Measurements from ENCODE around the gene CDKAL1. TPM values are rescaled to one million over a fixed set of nuclear protein-coding genes. Genes with fewer than 3 reads are reported as not detected.

CDKAL1 gene
- total and polyA plus RNA-seq, 10 donors: 4.8 to 26.9 (median 20.1) TPM

DNA sequence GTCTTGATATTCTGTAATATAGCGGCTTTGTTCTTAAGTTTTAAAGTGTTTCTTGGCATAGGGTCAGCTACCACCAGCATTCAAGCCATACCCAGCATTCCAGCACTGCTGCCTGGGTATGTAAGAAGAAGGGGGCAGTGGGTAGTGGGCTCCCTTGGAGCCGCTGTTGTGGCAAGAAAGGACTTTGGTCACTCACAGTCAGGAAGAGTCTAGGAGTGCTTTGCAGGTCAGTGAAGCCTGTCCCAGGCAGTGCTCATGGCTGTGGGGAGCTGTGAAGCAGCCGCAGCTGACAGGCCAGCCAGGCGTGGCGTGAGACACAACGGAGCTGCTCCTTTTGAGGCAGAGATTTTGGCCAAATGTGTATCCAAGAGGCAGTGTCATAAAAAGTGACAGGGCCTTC lies 512.0 kb downstream of the CDKAL1 start:
- TF ChIP-seq, protein P1, sequence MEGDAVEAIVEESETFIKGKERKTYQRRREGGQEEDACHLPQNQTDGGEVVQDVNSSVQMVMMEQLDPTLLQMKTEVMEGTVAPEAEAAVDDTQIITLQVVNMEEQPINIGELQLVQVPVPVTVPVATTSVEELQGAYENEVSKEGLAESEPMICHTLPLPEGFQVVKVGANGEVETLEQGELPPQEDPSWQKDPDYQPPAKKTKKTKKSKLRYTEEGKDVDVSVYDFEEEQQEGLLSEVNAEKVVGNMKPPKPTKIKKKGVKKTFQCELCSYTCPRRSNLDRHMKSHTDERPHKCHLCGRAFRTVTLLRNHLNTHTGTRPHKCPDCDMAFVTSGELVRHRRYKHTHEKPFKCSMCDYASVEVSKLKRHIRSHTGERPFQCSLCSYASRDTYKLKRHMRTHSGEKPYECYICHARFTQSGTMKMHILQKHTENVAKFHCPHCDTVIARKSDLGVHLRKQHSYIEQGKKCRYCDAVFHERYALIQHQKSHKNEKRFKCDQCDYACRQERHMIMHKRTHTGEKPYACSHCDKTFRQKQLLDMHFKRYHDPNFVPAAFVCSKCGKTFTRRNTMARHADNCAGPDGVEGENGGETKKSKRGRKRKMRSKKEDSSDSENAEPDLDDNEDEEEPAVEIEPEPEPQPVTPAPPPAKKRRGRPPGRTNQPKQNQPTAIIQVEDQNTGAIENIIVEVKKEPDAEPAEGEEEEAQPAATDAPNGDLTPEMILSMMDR (IDR thresholded peaks at IDR 0.05 in 8 of 11, conservative IDR thresholded peaks at IDR 0.05 in 3 of 11): no peak
- no peak for TF ChIP-seq POLR2AphosphoS5 (IDR thresholded peaks at IDR 0.05)
- TF ChIP-seq POLR2A (IDR thresholded peaks at IDR 0.05): no peak
- DNase-seq: no peak
- Histone ChIP-seq H3K27ac (no peak overlapping the region), H3K4me3 (no peak overlapping the region), H3K4me1 (no peaks in the 10 kb centered on the region), H3K36me3 (no peaks in the 10 kb centered on the region), H3K27me3 (replicated peaks in 1 of 7) (no peaks in the 10 kb centered on the region), H3K9me3 (no peaks in the 10 kb centered on the region)
- WGBS, 5 donors: 80 to 92% (median 88%) methylated on average over 6 of the region's 6 CpGs
- intact Hi-C loops (cut with DNase I; ENCODE audit: low total_unique reads): no loop called here

DNA sequence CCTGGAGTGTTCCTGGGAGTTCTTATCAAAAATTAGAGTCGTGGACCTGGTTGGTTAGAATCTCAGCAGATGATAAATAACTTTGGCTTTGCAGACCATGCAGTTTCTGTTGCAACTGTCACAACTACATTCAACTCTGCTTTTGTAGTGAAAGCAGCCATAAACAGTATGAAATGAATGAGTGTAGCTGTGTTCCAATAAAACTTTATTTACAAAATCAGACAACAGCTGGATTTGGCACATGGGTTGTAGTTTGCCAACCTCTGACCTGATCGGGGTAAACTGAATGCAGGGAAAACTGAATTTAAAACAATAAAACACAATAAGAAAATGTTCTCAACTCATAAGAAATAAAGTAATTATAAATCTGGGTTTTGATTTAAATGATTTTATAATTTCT lies 513.8 kb downstream of the CDKAL1 start:
- TF ChIP-seq, protein P1 (IDR thresholded peaks at IDR 0.05 in 8 of 11, conservative IDR thresholded peaks at IDR 0.05 in 3 of 11): no peak
- TF ChIP-seq POLR2A (IDR thresholded peaks at IDR 0.05): no peak
- no peak for TF ChIP-seq POLR2AphosphoS5 (IDR thresholded peaks at IDR 0.05)
- intact Hi-C loops (cut with DNase I; ENCODE audit: low total_unique reads): no loop called here
- H3K36me3 ChIP-seq: no peaks in the 10 kb centered on the region
- no peak for DNase-seq
- H3K9me3 ChIP-seq: no peaks in the 10 kb centered on the region
- H3K4me3 ChIP-seq: no peak overlapping the region
- no peaks in the 10 kb centered on the region for H3K4me1 ChIP-seq
- no peaks in the 10 kb centered on the region for H3K27me3 ChIP-seq (replicated peaks in 1 of 7)
- 81 to 99% (median 95%) methylated on average over 2 of the region's 2 CpGs for WGBS, 5 donors
- H3K27ac ChIP-seq: no peak overlapping the region

DNA sequence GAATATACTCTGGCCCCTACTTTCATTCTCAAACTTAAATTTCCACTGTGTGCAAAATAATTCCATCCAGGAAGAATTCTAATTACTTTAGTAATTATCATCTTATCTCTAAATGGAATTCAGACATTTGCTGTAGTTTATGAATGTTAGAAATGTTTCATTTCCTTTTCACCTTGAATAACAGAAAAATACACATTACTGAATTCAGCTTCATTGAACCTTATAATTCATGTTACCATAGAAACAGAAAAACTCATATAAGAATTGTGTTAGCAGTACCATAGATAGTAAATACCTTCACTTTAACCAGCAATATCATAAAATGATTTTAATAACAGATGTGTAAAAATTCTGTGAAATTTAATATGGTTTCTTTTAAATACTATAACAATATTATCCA lies 514.9 kb downstream of the CDKAL1 start:
- Histone ChIP-seq H3K4me3 (no peak overlapping the region), H3K9me3 (no peaks in the 10 kb centered on the region), H3K36me3 (no peaks in the 10 kb centered on the region), H3K27ac (no peak overlapping the region), H3K4me1 (no peaks in the 10 kb centered on the region), H3K27me3 (replicated peaks in 1 of 7) (no peaks in the 10 kb centered on the region)
- TF ChIP-seq POLR2A (IDR thresholded peaks at IDR 0.05): no peak
- TF ChIP-seq POLR2AphosphoS5 (IDR thresholded peaks at IDR 0.05): no peak
- TF ChIP-seq, protein P1 (IDR thresholded peaks at IDR 0.05 in 8 of 11, conservative IDR thresholded peaks at IDR 0.05 in 3 of 11): no peak
- intact Hi-C loops (cut with DNase I; ENCODE audit: low total_unique reads): no loop called here
- no peak for DNase-seq

DNA sequence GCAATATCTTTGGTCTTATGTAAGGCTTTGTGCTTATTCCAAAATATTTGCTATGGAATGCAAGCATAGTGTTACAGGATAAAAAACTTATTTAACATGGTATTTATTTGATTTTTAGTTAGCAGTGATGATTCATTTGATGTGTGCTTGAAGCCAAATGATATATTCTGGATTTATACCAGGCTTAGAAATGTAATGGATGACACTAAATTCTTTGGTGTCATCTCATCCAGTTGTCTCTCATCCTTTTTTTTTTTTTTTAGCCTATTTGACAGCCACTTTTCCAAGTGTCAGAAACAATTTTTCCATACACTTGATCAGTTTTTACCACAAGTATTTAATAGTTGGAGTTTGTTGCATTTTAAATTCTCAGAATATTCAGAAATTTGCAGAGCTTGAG lies 515.3 kb downstream of the CDKAL1 start:
- Histone ChIP-seq H3K4me3 (no peak overlapping the region), H3K27ac (no peak overlapping the region), H3K9me3 (no peaks in the 10 kb centered on the region), H3K27me3 (replicated peaks in 1 of 7) (no peaks in the 10 kb centered on the region), H3K4me1 (no peaks in the 10 kb centered on the region), H3K36me3 (no peaks in the 10 kb centered on the region)
- DNase-seq: no peak
- TF ChIP-seq POLR2A (IDR thresholded peaks at IDR 0.05) (no peak), POLR2AphosphoS5 (IDR thresholded peaks at IDR 0.05) (no peak)
- TF ChIP-seq, protein P1 (IDR thresholded peaks at IDR 0.05 in 8 of 11, conservative IDR thresholded peaks at IDR 0.05 in 3 of 11): no peak
- intact Hi-C loops (cut with DNase I; ENCODE audit: low total_unique reads): no loop called here

All from spleen (tissue), 11 donors.